Measurements from ENCODE around the gene EMSY. TPM values are rescaled to one million over a fixed set of nuclear protein-coding genes. Genes with fewer than 3 reads are reported as not detected.

EMSY gene, protein sequence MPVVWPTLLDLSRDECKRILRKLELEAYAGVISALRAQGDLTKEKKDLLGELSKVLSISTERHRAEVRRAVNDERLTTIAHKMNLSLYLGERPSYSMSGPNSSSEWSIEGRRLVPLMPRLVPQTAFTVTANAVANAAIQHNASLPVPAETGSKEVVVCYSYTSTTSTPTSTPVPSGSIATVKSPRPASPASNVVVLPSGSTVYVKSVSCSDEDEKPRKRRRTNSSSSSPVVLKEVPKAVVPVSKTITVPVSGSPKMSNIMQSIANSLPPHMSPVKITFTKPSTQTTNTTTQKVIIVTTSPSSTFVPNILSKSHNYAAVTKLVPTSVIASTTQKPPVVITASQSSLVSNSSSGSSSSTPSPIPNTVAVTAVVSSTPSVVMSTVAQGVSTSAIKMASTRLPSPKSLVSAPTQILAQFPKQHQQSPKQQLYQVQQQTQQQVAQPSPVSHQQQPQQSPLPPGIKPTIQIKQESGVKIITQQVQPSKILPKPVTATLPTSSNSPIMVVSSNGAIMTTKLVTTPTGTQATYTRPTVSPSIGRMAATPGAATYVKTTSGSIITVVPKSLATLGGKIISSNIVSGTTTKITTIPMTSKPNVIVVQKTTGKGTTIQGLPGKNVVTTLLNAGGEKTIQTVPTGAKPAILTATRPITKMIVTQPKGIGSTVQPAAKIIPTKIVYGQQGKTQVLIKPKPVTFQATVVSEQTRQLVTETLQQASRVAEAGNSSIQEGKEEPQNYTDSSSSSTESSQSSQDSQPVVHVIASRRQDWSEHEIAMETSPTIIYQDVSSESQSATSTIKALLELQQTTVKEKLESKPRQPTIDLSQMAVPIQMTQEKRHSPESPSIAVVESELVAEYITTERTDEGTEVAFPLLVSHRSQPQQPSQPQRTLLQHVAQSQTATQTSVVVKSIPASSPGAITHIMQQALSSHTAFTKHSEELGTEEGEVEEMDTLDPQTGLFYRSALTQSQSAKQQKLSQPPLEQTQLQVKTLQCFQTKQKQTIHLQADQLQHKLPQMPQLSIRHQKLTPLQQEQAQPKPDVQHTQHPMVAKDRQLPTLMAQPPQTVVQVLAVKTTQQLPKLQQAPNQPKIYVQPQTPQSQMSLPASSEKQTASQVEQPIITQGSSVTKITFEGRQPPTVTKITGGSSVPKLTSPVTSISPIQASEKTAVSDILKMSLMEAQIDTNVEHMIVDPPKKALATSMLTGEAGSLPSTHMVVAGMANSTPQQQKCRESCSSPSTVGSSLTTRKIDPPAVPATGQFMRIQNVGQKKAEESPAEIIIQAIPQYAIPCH (N-terminal part only)
- 26.0 and 28.4 TPM in 2 replicates for total RNA-seq

GRCh38 chr11:76444384-76445120 lies at the start of gene EMSY:
Gene EMSY, plus strand, starts transcription at chr11:76445018. Its CDS starts 1,921 bp downstream, at chr11:76446939.

Small RNAs within 50 kb of the gene (small RNA-seq; reads per million reads assigned to genes)
- gene AP001189.2 (not detected), gene RF00019 (not detected)

Other genes starting within 250 kb of the EMSY start
- 0.52 and 1.5 TPM in 2 replicates for gene WNT11, start 238.5 kb upstream of the EMSY start, total RNA-seq
- gene THAP12, start 63.9 kb upstream of the EMSY start, total RNA-seq: 51.3 and 57.1 TPM in 2 replicates
- 2.9 and 3.3 TPM in 2 replicates for gene GVQW3, start 63.7 kb upstream of the EMSY start, total RNA-seq
- gene LRRC32, start 225.7 kb downstream of the EMSY start, total RNA-seq: 13.0 and 13.5 TPM in 2 replicates

All from articular chondrocyte of knee joint (primary cell).